ENCODE results near the gene LRFN4.
"Not testable (repeated sequence)": the region's sequence is repeated elsewhere in the genome, so short reads cannot be mapped to it uniquely, and the experiment has no call there.

LRFN4 gene

DNA sequence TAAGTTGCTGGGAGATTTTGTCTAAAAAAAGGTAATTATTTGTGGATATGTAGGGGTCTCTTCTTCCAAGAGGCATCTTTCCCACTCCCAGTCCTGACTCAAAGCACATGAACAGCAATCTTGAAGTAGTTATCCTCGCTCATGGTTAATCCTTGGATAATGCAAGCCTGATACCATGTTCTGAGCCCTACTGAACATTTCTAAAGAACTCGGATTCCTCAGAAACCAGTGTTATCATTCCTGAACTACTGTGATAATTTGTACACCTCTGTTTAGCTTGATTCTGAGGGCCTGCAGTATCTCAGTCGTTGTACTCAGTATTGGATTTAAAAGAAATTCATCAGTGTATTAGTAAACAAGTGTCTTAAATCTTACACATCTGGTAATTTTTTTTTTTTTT lies 36.0 kb upstream of the LRFN4 start:
- no peak for DNase-seq (ENCODE audit: low spot score)
- TF ChIP-seq, protein P1, sequence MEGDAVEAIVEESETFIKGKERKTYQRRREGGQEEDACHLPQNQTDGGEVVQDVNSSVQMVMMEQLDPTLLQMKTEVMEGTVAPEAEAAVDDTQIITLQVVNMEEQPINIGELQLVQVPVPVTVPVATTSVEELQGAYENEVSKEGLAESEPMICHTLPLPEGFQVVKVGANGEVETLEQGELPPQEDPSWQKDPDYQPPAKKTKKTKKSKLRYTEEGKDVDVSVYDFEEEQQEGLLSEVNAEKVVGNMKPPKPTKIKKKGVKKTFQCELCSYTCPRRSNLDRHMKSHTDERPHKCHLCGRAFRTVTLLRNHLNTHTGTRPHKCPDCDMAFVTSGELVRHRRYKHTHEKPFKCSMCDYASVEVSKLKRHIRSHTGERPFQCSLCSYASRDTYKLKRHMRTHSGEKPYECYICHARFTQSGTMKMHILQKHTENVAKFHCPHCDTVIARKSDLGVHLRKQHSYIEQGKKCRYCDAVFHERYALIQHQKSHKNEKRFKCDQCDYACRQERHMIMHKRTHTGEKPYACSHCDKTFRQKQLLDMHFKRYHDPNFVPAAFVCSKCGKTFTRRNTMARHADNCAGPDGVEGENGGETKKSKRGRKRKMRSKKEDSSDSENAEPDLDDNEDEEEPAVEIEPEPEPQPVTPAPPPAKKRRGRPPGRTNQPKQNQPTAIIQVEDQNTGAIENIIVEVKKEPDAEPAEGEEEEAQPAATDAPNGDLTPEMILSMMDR (IDR thresholded peaks at IDR 0.05; ENCODE audit: extremely low read depth, missing control alignments): no peak

DNA sequence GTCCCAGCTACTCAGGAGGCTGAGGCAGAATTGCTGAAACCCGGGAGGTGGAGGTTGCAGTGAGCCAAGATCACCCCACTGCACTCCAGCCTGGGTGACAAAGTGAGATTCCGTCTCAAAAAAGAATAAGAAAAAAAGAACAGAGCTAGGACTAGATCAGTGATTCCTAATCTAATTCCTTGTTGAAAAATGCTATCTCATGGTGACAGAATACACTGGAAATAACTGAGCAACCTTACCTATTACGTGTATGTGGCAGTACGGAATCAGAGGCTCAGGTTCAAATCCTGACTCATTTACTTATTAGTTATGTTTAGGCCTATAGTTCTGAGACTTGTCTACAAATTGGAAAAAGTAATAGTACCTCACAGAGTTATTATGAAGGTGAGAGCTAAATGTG lies 33.2 kb upstream of the LRFN4 start:
- DNase-seq (ENCODE audit: low spot score): no peak
- TF ChIP-seq, protein P1 (IDR thresholded peaks at IDR 0.05; ENCODE audit: extremely low read depth, missing control alignments): no peak

DNA sequence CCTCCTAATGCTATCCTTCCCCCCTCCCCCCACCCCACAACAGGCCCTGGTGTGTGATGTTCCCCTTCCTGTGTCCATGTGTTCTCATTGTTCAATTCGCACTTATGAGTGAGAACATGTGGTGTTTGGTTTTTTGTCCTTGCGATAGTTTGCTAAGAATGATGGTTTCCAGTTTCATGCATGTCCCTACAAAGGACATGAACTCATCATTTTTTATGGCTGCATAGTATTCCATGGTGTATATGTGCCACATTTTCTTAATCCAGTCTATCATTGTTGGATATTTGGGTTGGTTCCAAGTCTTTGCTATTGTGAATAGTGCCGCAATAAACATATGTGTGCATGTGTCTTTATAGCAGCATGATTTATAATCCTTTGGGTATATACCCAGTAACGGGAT lies 32.3 kb upstream of the LRFN4 start:
- not testable (repeated sequence) for DNase-seq (ENCODE audit: low spot score)

DNA sequence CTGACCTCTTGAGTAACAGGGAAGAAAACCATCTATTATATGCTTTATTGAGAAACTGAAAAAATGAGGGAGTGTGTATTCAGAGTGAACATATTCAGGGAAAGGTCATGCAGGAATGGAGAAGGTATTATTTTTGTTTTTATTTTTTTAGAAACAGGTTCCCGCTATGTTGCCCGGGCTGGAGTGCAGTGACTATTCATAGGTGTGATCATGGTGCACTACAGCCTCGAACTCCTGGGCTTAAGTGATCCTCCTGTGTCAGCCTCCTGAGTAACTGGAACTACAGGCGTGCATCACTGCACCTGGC lies 22.4 kb upstream of the LRFN4 start:
- DNase-seq (ENCODE audit: low spot score): no peak
- TF ChIP-seq, protein P1 (IDR thresholded peaks at IDR 0.05; ENCODE audit: extremely low read depth, missing control alignments): no peak

DNA sequence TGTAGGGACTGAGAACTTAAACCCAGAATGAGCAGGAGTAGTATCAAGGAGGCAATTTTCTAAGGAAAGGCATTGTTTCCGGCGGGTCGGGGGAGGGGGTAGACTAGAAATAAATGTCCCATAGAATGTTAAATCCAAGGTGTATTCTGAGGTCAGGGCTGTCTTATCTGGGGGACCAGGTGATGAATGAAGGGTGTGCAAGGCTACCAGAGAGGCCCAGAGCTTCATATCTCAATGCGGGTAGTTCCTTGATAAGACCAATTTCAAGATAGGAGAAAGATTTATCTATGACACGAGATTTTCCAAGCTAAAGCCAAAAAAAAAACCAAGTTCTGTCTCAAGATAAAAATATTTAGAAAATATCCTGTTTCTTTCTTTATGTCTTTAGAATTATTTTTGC lies 21.9 kb upstream of the LRFN4 start:
- TF ChIP-seq, protein P1 (IDR thresholded peaks at IDR 0.05; ENCODE audit: extremely low read depth, missing control alignments): no peak
- DNase-seq (ENCODE audit: low spot score): no peak

DNA sequence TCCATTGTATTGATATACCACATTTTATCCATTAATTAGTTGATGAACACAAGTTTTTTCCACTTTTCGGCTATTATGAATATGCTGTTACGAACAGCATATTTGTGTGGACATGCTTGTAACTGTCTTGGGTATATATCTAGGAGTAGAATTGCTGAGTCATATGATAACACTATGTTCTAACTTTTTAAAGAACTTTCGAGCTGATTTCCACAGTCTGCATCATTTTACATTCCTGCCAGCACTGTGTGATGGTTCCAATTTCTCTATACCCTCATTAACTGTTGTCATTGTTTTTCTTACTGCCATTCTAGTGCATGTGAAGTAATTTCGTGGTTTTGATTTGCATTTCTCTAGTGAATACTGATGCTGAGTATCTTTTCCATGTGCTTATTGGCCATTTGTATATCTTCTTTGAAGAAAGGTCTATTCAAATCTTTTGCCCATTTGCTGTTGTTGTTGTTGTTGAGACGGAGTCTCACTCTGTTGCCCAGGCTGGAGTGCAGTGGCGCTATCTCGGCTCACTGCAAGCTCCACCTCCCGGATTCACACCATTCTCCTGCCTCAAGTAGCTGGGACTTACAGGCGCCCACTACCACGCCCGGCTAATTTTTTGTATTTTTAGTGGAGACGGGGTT lies 21.0 kb upstream of the LRFN4 start:
- TF ChIP-seq, protein P1 (IDR thresholded peaks at IDR 0.05; ENCODE audit: extremely low read depth, missing control alignments): no peak
- DNase-seq (ENCODE audit: low spot score): no peak

DNA sequence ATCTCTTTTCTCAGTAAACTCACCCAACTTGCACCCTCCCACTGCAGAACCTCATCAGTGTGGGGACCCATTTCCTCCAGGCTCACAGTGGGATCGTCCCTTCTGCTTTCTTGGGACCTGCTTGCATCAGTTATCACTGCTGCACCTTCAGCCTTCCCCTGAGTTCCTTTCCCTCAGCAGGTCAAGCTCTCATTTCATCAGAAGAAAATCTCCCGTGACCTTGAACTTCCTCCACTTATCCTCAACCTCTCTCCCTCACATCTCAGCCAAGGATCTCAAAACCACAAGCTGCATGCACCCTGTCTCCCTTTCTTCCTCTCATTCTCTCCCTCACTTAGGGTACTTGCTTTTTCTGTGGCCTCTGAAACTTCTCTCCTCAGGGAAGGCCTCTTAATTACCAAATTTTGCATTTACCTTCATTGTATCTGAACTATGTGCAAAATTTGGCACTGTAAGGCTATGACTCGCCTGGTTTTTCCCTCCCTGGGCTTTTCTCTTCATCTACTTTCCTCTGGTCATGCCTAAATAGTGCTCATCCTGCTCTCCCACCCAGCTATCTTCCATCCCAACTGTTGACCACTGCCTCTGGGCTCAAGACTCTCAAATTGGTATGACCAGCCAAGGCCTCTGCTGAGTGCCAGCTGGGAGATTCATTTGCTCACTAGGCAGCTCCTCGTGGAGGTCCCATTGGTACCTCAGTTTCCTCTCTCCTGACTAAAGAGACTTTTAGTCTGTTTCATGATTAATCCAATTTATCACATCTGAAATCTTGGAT lies 16.4 kb upstream of the LRFN4 start:
- TF ChIP-seq, protein P1 (IDR thresholded peaks at IDR 0.05; ENCODE audit: extremely low read depth, missing control alignments): no peak
- no peak for DNase-seq (ENCODE audit: low spot score)

DNA sequence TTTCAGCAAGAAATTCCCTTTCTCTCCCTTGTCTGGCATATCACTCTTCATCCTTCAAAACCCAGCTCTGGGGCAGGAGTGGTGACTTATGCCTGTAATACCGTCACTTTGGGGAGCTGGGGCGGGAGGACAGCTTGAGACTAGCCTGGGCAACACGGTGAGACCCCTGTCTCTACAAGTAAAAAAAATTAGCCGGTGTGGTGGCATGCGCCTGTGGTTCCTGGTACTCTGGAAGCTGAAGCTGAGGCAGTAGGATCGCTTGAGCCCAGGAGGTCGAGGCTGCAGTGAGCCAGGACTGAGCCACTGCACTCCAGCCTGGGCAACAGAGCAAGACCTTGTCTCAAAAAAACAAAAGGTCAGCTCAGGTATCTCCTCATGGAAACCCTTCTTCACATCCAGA lies 15.0 kb upstream of the LRFN4 start:
- DNase-seq (ENCODE audit: low spot score): no peak

More for the DNA sequence above, 15.0 kb upstream of the LRFN4 start:
- TF ChIP-seq, protein P1 (IDR thresholded peaks at IDR 0.05; ENCODE audit: extremely low read depth, missing control alignments): no peak

All from GM20000 (cell line).